Gastroesophageal sphincter (tissue), 4 donors: ENCODE measurements around the gene GLRA3. TPM values are rescaled to one million over a fixed set of nuclear protein-coding genes. Genes with fewer than 3 reads are reported as not detected.

ENCODE experiments used
- ATAC-seq: fragments of 150-250 bp; one replicate; pipeline ENCODE4 v1.9.1; 2016; ENCODE audit warnings: mild to moderate bottlenecking, moderate library complexity
- H3K27ac ChIP-seq, 4 donors: fragments of 200-600 bp; sonication (generic) in 3 of 4; 1 replicate in 3 of 4; 2 replicates in 1 of 4; pipeline ENCODE4 v1.5.1; 2016 to 2019
- H3K27me3 ChIP-seq: fragments of 200-600 bp; sonication (generic); one replicate; pipeline ENCODE4 v1.5.1; 2019
- H3K36me3 ChIP-seq, 2 donors: fragments of 200-600 bp; sonication (generic); one replicate each; pipeline ENCODE4 v1.5.1; 2019; ENCODE audit warnings: control low read depth in 1 of 2
- H3K4me1 ChIP-seq, 3 donors: fragments of 200-600 bp; sonication (generic); 1 replicate in 2 of 3; 2 replicates in 1 of 3; pipeline ENCODE4 v1.5.1; 2016 to 2019; ENCODE audit warnings: control low read depth in 2 of 3
- H3K4me3 ChIP-seq, 2 donors: fragments of 200-600 bp; sonication (generic); one replicate each; pipeline ENCODE4 v1.5.1; 2019; ENCODE audit warnings: mild to moderate bottlenecking in 1 of 2, moderate library complexity in 1 of 2
- H3K9me3 ChIP-seq, 3 donors: fragments of 200-600 bp; sonication (generic); one replicate each; pipeline ENCODE4 v1.5.1; 2017 to 2019; ENCODE audit warnings: control low read depth in 2 of 3
- EP300 ChIP-seq: sonication (generic); formaldehyde crosslinking; IDR thresholded peaks from one replicate; pipeline ENCODE4 v1.6.1; 2017; ENCODE audit warnings: antibody characterized with exemption, mild to moderate bottlenecking
- POLR2A ChIP-seq, 2 donors: fragments of 450-650 bp; IDR thresholded peaks; one replicate each; pipeline ENCODE4 v1.6.1; 2017; ENCODE audit warnings: antibody characterized with exemption in 2 of 2, mild to moderate bottlenecking in 2 of 2, moderate library complexity in 1 of 2
- POLR2AphosphoS5 ChIP-seq: sonication (generic); formaldehyde crosslinking; IDR thresholded peaks from one replicate; pipeline ENCODE4 v1.6.1; 2017; ENCODE audit warnings: antibody characterized with exemption
- WGBS, 2 donors: methylation state at CpG; one replicate each; pipeline ENCODE4 v1.1.5; 2018; ENCODE audit warnings: low coverage in 1 of 2; 5-methylcytosine and 5-hydroxymethylcytosine counted together
- total RNA-seq, 4 donors: library from RNA; depleted of rRNA; stranded (reverse); fragments of >200 nt; gene quantifications; one replicate each; pipeline ENCODE4 v1.1.0, GENCODE V29; 2016
- TF ChIP-seq, protein P1 (sequence below), 4 experiments: fragments of 200-600 bp in 2 of 4; fragments of 450-650 bp in 2 of 4; sonication (generic) in 1 of 4; IDR thresholded peaks; one replicate each; pipeline ENCODE4 v1.5.1; 2017 to 2019; ENCODE audit warnings: antibody characterized with exemption in 4 of 4, mild to moderate bottlenecking in 2 of 4, moderate library complexity in 2 of 4

GLRA3 gene
- total RNA-seq, 4 donors from 2014 or later = 0.13 TPM; not detected in 3

DNA sequence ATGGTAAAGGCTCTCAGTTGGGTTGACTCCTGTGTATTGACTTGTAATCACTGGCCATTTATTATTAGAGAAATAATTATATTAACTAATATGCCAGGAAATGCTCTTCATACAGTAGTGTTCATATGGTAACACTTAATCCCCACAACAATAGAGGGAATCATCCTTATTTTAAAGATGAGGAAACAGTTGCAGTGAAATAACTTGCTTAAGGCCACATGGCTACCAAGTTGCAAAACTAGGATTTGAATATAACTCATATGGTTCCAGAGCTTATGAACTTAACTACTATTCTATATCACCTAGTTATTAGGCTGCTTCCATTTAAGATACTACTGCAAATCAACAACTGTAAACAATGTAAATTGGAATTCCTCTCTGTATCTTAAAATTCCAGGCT lies 163.2 kb downstream of the GLRA3 start:
- no peak for ATAC-seq
- H3K4me3 ChIP-seq = no peak overlapping the region

GRCh38 chr4:174663216-174663615 lies 165.8 kb downstream of the GLRA3 start:
- Histone ChIP-seq H3K4me1 (no peaks in the 10 kb centered on the region), H3K4me3 (no peak overlapping the region), H3K9me3 (no peaks in the 10 kb centered on the region), H3K36me3 (no peaks in the 10 kb centered on the region), H3K27me3 (no peaks in the 10 kb centered on the region), H3K27ac (no peak overlapping the region)
- TF ChIP-seq EP300 = no peak
- ATAC-seq = no peak
- WGBS, 2 donors = 52 to 67% methylated on average over 2 of the region's 2 CpGs

More for the DNA sequence above, 163.2 kb downstream of the GLRA3 start:
- no peaks in the 10 kb centered on the region for H3K9me3 ChIP-seq
- no peaks in the 10 kb centered on the region for H3K27me3 ChIP-seq
- no peaks in the 10 kb centered on the region for H3K4me1 ChIP-seq
- TF ChIP-seq, protein P1, sequence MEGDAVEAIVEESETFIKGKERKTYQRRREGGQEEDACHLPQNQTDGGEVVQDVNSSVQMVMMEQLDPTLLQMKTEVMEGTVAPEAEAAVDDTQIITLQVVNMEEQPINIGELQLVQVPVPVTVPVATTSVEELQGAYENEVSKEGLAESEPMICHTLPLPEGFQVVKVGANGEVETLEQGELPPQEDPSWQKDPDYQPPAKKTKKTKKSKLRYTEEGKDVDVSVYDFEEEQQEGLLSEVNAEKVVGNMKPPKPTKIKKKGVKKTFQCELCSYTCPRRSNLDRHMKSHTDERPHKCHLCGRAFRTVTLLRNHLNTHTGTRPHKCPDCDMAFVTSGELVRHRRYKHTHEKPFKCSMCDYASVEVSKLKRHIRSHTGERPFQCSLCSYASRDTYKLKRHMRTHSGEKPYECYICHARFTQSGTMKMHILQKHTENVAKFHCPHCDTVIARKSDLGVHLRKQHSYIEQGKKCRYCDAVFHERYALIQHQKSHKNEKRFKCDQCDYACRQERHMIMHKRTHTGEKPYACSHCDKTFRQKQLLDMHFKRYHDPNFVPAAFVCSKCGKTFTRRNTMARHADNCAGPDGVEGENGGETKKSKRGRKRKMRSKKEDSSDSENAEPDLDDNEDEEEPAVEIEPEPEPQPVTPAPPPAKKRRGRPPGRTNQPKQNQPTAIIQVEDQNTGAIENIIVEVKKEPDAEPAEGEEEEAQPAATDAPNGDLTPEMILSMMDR (IDR thresholded peaks at IDR 0.05) = no peak
- TF ChIP-seq POLR2AphosphoS5 = no peak
- TF ChIP-seq EP300 = no peak
- TF ChIP-seq POLR2A (IDR thresholded peaks at IDR 0.05) = no peak
- H3K27ac ChIP-seq = no peak overlapping the region
- H3K36me3 ChIP-seq = no peaks in the 10 kb centered on the region

GRCh38 chr4:174658246-174658645 lies 170.8 kb downstream of the GLRA3 start:
- Histone ChIP-seq H3K9me3 (no peaks in the 10 kb centered on the region), H3K27ac (no peak overlapping the region), H3K36me3 (no peaks in the 10 kb centered on the region), H3K4me1 (no peaks in the 10 kb centered on the region), H3K4me3 (no peak overlapping the region), H3K27me3 (no peaks in the 10 kb centered on the region)
- no peak for ATAC-seq
- WGBS, 2 donors = 52 to 74% methylated on average over 3 of the region's 3 CpGs
- TF ChIP-seq POLR2AphosphoS5 (no peak), POLR2A (IDR thresholded peaks at IDR 0.05) (no peak)
- TF ChIP-seq, protein P1 (IDR thresholded peaks at IDR 0.05) = no peak

DNA sequence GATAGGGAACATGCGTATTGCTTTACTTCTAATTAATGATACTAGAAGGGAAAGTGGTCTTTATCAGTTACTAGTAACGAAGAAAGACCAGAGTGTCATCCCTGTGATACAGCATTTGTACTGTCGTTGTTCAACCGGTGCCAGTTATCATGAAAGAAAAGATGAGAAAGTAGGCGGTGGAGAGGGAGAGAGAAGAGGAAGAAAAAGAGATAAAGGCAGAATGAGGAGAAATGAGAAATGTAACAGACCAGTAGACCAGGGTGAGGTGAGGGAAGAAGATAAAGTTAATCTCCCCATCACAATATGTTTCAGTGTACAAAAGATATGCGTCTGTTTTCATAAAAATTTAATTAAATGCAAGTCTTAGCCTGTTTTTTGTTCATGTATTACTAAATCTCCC lies 171.6 kb downstream of the GLRA3 start:
- Histone ChIP-seq H3K36me3 (no peaks in the 10 kb centered on the region), H3K4me3 (no peak overlapping the region), H3K9me3 (no peaks in the 10 kb centered on the region), H3K27ac (no peak overlapping the region), H3K4me1 (no peaks in the 10 kb centered on the region), H3K27me3 (no peaks in the 10 kb centered on the region)
- TF ChIP-seq, protein P1 (IDR thresholded peaks at IDR 0.05) = no peak
- TF ChIP-seq EP300 (no peak), POLR2A (IDR thresholded peaks at IDR 0.05) (no peak), POLR2AphosphoS5 (no peak)
- no peak for ATAC-seq
- WGBS, 2 donors = 76 to 90% methylated on average over 6 of the region's 6 CpGs

DNA sequence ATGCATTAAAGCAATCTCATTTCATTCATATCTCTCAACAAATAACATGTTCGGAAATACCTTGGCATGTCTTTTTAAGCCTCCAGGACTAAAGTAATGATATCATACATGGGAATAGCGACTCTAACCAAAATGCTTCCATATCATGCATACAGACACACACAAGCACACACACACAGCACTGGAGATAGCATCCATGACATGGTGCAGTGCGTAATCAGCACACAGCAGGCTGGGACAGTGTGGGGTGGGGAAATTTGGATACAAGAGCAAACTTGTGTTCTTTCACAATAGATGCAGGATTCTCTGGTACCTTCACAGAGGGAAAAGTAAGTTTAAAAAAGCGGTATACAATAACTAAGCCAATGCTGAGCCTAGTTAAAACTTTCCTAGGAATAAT lies 174.4 kb downstream of the GLRA3 start:
- Histone ChIP-seq H3K9me3 (no peaks in the 10 kb centered on the region), H3K4me1 (no peaks in the 10 kb centered on the region), H3K27me3 (no peaks in the 10 kb centered on the region), H3K36me3 (no peaks in the 10 kb centered on the region), H3K4me3 (no peak overlapping the region), H3K27ac (no peak overlapping the region)
- ATAC-seq = no peak
- WGBS, 2 donors = 68 to 95% methylated on average over 4 of the region's 4 CpGs
- TF ChIP-seq POLR2A (IDR thresholded peaks at IDR 0.05) (no peak), POLR2AphosphoS5 (no peak), EP300 (no peak)
- TF ChIP-seq, protein P1 (IDR thresholded peaks at IDR 0.05) = no peak
